ENCODE data around the gene OR13D1. TPM values are rescaled to one million over a fixed set of nuclear protein-coding genes. Genes with fewer than 3 reads are reported as not detected.
"Not testable (repeated sequence)": the region's sequence is repeated elsewhere in the genome, so short reads cannot be mapped to it uniquely, and the experiment has no call there.

The OR13D1 gene
- total and polyA plus RNA-seq, 10 of the 15 experiments (the other 5 are each of a cell fraction or from before 2014, with no cell fraction given): not detected

DNA sequence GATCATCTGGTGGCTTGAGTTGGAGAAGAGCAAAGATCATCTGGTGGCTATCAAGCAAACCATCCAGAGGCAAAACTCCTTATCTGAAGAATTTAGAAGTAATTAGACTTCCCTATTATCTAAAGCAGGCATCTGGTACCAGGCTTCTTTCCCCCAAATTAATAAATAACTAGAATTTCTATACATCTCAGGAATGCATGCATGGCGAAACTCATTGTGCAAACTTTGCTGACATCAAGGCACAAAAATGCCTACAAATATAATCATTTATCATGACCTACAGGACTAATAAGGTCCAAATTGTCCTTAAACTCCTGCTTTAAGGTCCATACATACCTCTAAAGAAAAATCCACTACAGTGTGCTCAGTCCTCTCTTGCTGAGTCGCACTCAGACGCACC, 6.0 kb downstream of the OR13D1 start:
- H3K9me3 ChIP-seq (replicated peaks; ENCODE audit: control insufficient read depth, insufficient read depth, low read length): no peaks in the 10 kb centered on the region
- H3K9ac ChIP-seq (ENCODE audit: control insufficient read depth, insufficient read depth, low read length): no peak overlapping the region
- CTCF ChIA-PET: no interaction called here
- no peak for ATAC-seq
- BruUV-seq (replicated peaks): no TSS peak
- no peak overlapping the region for H3K27ac ChIP-seq (ENCODE audit: control insufficient read depth, insufficient read depth)
- H3K4me3 ChIP-seq: no peak overlapping the region
- SMC1A ChIA-PET (ENCODE audit: uncharacterized antibody, unreplicated experiment): no interaction called here
- POLR2A ChIA-PET: no interaction called here
- no peak for DNase-seq (ENCODE audit: low read depth, low spot score)
- TF ChIP-seq ETV6 (conservative IDR thresholded peaks at IDR 0.05 in 1 of 2, IDR thresholded peaks at IDR 0.05 in 1 of 2; ENCODE audit: borderline replicate concordance in 1 of 2, low read depth in 1 of 2) (no peak), TCF7 (IDR thresholded peaks at IDR 0.05; ENCODE audit: borderline replicate concordance) (no peak), SIN3A (IDR thresholded peaks at IDR 0.05; ENCODE audit: low read depth, low read length) (no peak), DPF2 (IDR thresholded peaks at IDR 0.05) (no peak)
- 62% methylated on average over 3 of the region's 3 CpGs for WGBS (ENCODE audit: insufficient coverage, insufficient replicate concordance, low lambda C conversion rate, missing lambda C conversion rate)
- no peak overlapping the region for H3K4me2 ChIP-seq (ENCODE audit: control insufficient read depth, insufficient read depth)
- H3K79me2 ChIP-seq (ENCODE audit: control insufficient read depth, insufficient read depth, low read length): no peaks in the 10 kb centered on the region
- no peaks in the 10 kb centered on the region for H4K20me1 ChIP-seq (ENCODE audit: control insufficient read depth, insufficient read depth)
- in situ Hi-C loops (cut with MboI): no loop called here
- H2AFZ ChIP-seq (ENCODE audit: control insufficient read depth, low read depth, low read length): no peak overlapping the region
- H3K36me3 ChIP-seq (ENCODE audit: control insufficient read depth in 2 of 2, insufficient read depth in 2 of 2, low read length in 1 of 2): no peaks in the 10 kb centered on the region
- intact Hi-C loops (cut with micrococcal nuclease; ENCODE audit: unreplicated experiment): no loop called here
- no peaks in the 10 kb centered on the region for H3K4me1 ChIP-seq (ENCODE audit: control insufficient read depth, insufficient read depth, low read length)
- H3K27me3 ChIP-seq (replicated peaks in 1 of 2; ENCODE audit: control insufficient read depth in 2 of 2, insufficient read depth in 2 of 2, low read length in 1 of 2): no peaks in the 10 kb centered on the region
- RAD21 ChIA-PET (ENCODE audit: unreplicated experiment): no interaction called here
- FAIRE-seq: no peak

DNA sequence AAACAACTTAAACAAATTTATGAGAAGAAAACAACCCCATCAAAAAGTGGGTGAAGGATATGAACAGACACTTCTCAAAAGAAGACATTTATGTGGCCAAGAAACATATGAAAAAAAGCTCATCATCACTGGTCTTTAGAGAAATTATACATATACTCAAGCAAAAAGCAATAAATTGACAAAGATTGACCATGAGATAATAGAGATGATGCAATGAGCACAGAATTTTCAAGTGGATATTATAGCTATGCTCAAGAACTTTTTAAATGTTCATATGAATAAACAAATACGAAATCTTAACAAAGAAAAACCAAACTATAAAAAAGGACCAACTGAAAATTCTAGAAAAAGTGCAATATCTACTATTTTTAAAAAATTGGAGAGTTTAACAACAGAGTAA, 14.4 kb downstream of the OR13D1 start:
- 0% methylated on average over 1 of the region's 1 CpG for WGBS (ENCODE audit: insufficient coverage, insufficient replicate concordance, low lambda C conversion rate, missing lambda C conversion rate)
- H4K20me1 ChIP-seq (ENCODE audit: control insufficient read depth, insufficient read depth); intact Hi-C loops (cut with micrococcal nuclease; ENCODE audit: unreplicated experiment); H3K27ac ChIP-seq (ENCODE audit: control insufficient read depth, insufficient read depth); CTCF ChIA-PET; in situ Hi-C loops (cut with MboI); H3K4me2 ChIP-seq (ENCODE audit: control insufficient read depth, insufficient read depth); H3K36me3 ChIP-seq (ENCODE audit: control insufficient read depth in 2 of 2, insufficient read depth in 2 of 2, low read length in 1 of 2); FAIRE-seq; H2AFZ ChIP-seq (ENCODE audit: control insufficient read depth, low read depth, low read length); H3K9ac ChIP-seq (ENCODE audit: control insufficient read depth, insufficient read depth, low read length); BruUV-seq (replicated peaks); H3K4me3 ChIP-seq; ATAC-seq; POLR2A ChIA-PET; DNase-seq (ENCODE audit: low read depth, low spot score); H3K27me3 ChIP-seq (replicated peaks in 1 of 2; ENCODE audit: control insufficient read depth in 2 of 2, insufficient read depth in 2 of 2, low read length in 1 of 2); H3K9me3 ChIP-seq (replicated peaks; ENCODE audit: control insufficient read depth, insufficient read depth, low read length); H3K4me1 ChIP-seq (ENCODE audit: control insufficient read depth, insufficient read depth, low read length); RAD21 ChIA-PET (ENCODE audit: unreplicated experiment); H3K79me2 ChIP-seq (ENCODE audit: control insufficient read depth, insufficient read depth, low read length): not testable (repeated sequence)
- SMC1A ChIA-PET (ENCODE audit: uncharacterized antibody, unreplicated experiment): interaction anchor here (1.0 kb wide), 1 partner anchor 582 kb away, joined by 4 read pairs; no protein-coding TSS in a partner anchor
